GM12874 (cell line): Measurements from ENCODE around the gene CDC45.

ENCODE experiments used
- TF ChIP-seq, protein P1 (sequence below): IDR thresholded peaks from 2 replicates; pipeline ENCODE4 v1.5.1; 2011; ENCODE audit warnings: low read depth, mild to moderate bottlenecking, control low read depth, low read length, moderate library complexity; ENCODE audit not compliant: insufficient read depth

CDC45 gene

DNA sequence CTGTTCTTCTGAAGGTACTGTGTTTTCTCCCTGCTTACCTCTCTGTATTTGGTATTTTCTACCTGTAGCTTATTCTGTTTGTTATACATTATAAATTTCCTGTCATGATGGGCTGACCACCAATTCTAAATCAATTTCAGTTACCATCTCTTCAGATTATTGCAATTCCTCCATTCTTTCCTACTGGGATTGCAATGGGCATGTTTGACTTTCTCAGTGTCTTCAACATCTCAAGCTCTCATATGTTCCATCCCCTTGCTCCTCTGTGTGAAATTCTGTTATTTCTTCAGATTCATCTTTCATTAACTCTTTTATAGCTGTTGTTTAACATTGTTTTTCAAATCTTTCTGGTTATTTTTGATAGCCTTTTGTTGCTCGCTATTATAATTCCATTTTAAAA is 16.7 kb upstream of the CDC45 start:
- TF ChIP-seq, protein P1, sequence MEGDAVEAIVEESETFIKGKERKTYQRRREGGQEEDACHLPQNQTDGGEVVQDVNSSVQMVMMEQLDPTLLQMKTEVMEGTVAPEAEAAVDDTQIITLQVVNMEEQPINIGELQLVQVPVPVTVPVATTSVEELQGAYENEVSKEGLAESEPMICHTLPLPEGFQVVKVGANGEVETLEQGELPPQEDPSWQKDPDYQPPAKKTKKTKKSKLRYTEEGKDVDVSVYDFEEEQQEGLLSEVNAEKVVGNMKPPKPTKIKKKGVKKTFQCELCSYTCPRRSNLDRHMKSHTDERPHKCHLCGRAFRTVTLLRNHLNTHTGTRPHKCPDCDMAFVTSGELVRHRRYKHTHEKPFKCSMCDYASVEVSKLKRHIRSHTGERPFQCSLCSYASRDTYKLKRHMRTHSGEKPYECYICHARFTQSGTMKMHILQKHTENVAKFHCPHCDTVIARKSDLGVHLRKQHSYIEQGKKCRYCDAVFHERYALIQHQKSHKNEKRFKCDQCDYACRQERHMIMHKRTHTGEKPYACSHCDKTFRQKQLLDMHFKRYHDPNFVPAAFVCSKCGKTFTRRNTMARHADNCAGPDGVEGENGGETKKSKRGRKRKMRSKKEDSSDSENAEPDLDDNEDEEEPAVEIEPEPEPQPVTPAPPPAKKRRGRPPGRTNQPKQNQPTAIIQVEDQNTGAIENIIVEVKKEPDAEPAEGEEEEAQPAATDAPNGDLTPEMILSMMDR, result no peak

DNA sequence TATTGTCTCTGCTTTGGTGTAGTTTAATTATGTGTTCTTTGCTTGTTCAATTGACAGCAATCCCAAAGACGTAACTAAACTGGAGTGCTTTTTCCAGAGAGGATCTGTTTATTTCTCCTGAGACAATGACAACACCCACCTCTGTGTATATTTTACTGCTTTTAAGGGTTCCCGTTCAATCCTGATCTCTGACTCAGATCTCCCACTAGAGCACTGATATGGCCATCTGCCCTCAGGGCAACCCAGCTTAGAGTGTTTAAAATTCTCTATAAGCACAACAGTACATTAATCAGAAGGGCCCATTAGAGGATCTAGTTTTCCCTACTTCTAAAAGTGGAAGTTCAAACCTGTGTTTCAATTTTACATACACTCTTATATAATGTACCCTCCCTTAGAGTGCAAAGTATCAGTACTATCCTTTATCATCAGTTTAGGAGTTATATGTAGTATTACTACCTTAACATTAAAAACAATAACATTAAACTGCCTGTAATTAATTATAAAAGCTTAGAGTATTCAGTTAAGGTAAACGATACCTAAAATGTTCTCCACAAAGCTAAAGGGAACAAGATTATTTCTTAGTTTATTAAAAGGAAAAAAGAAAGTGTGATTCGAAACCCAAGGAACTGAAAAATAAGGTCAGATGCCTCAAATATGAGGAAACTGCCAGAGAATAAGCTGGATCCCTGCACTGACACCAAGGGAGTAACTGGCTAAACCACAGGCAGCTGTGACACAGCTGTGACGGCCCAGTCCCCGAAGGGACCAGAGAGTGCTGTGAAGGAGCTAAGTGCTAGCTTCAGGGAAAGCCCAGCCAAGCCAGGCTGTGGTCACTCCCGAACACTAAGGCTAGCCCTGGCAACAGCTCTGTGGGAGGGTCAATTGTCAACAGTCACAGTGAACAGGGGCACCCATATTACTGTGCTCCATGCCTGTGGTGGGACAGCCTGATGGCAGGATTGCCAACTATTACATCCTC is 15.9 kb upstream of the CDC45 start:
- TF ChIP-seq, protein P1, result no peak

DNA sequence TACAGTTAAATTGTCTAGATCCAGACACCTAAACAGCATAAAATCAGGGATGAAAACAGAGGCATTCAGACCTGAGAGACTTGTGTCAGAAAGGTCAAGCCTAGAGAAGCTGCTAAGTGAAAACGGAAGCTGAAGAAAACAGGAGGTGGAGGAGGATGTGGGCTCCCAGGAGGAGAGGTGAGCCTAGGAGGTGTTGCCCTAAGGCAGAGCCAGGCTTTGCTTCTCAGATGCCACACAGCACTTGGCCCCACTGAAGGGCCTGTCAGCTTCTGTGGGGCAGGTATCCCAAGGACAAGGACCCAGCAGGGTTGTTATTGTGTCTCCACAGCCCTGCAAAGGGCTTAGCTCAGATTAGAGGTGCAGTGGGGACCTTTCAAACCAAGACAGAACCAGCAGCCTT is 15.2 kb upstream of the CDC45 start:
- TF ChIP-seq, protein P1, result no peak

DNA sequence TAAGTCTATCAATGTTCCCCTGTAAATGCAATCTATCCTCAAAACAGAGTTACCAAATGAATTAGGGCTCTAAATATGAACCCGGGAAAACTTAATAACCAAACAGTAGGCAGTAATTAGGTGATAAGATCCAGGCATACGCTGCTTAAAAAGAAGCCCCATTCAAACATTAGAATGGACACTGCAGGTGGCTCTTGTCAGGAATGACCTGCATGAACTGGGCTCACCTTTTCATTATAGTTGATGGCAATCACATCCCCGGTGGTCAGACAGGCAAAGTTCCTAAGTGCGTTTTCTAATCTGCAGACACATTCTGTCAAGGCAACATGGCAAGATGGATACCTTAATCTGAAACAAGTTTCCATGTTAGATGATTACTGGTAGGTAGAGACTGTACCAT is 14.7 kb upstream of the CDC45 start:
- TF ChIP-seq, protein P1, result no peak

DNA sequence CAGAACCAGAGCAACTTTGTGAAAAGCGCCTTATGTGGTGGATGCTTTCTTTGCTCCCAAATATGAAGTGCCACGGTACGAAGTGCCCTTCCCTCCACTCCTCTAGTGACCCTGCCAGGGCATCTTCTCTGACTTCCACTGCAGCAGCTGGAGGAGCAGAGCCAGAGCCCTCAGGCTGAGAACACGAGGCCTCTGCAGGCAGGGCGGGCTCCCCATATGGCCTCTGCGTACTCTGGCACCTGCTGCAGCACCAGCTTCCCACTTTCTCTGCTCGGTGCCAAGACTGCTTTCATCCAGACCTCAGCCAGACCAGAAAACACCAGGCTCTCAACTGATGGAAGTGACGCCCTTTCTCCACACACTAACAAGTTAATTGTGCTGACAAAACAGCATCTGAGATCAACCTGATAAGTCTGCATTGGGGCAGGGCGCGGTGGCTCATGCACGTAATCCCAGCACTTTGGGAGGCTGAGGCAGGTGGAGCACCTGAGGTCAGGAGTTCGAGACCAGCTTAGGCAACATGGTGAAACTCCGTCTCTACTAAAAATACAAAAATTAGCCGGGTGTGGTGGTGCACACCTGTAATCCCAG is 13.5 kb upstream of the CDC45 start:
- TF ChIP-seq, protein P1, result no peak

DNA sequence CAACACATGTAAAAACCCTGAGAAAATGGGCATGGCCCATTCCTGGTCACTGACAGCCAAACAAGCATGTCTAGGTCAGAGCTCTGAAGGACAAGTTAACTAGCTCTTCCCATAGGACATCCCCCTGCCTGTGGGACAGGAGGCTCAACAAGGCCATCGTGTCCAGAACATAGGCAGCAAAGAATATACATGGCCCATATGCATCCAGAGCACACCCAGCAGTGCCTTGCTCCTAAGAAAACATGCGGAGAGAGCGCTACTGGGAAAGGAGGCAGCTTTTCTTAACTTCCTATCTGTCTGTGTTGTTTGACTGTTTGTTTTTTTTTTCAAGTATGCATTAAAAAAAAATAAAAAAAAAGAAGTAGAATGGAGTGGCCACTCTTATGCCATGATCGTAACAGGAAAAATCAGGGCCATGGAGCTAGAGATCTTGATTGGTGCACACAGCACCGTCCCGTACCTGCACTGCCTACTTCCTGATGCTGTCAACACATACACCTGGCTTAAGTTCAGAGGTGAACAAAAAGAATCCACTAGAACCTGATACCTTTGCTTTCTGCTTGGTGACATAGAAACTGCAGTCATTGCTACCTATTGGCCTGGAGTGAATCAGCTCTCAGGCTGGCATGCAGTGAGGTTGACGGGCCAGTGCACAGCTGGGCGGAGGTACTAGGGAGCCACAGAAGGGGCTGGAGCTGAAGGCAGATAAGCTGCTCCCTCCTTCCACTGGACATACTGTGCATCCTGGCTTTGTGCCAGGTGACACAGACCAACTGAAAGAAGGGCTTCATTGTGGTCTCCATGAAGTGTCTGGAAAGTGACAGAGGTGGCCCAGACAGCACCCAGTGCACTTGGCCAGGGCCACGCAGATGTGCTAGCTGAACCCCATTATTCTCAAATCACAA is 12.6 kb upstream of the CDC45 start:
- TF ChIP-seq, protein P1, result no peak

DNA sequence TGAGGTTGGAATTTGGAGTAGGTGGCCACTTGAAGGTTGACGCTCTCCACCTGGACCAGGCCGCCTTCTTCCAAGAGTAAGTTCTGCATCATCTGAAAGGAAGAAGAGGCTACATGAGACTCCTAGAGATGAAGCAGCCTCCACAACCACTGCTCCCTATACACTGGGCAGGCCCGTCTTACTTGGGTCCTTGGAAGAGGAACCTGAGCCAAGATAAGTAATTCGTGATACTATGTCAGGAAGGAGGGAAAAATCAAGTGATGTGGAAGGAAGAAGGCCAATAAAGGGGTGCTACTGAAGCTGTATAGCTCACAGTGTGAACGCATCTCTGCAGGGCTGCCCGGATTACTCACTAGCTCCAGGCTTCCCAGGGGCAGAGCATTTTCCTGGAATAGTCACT is 11.8 kb upstream of the CDC45 start:
- TF ChIP-seq, protein P1, result no peak
